ENCODE data around the gene NVL.
"Not testable (repeated sequence)": the region's sequence is repeated elsewhere in the genome, so short reads cannot be mapped to it uniquely, and the experiment has no call there.

Gene NVL

GRCh38 chr1:224212618-224213061, 117.3 kb downstream of the NVL start:
- 87 to 94% methylated on average over 12 to 13 of the region's 13 CpGs for WGBS, 2 experiments (ENCODE audit: insufficient coverage in 2 of 2)
- no peak overlapping the region for H3K27ac ChIP-seq (ENCODE audit: low read depth, low read length, severe bottlenecking)

GRCh38 chr1:224211206-224211962, 118.6 kb downstream of the NVL start:
- 100% methylated on average over 1 of the region's 4 CpGs for WGBS, 2 experiments (ENCODE audit: insufficient coverage in 2 of 2)
- H3K36me3 ChIP-seq (ENCODE audit: control insufficient read depth, insufficient read depth, low read length): no peaks in the 10 kb centered on the region
- no peak overlapping the region for H3K27ac ChIP-seq (ENCODE audit: low read depth, low read length, severe bottlenecking)
- no peaks in the 10 kb centered on the region for H3K4me1 ChIP-seq (ENCODE audit: control insufficient read depth, insufficient read depth, low read length, poor library complexity, severe bottlenecking)
- H3K4me3 ChIP-seq (ENCODE audit: extremely low read depth, insufficient read depth, low read length, poor library complexity, severe bottlenecking): no peak overlapping the region
- H3K9me3 ChIP-seq (ENCODE audit: control insufficient read depth, low read length): no peaks in the 10 kb centered on the region

More at GRCh38 chr1:224212618-224213061, 117.3 kb downstream of the NVL start:
- Histone ChIP-seq H3K4me3 (ENCODE audit: extremely low read depth, insufficient read depth, low read length, poor library complexity, severe bottlenecking) (no peak overlapping the region), H3K36me3 (ENCODE audit: control insufficient read depth, insufficient read depth, low read length) (no peaks in the 10 kb centered on the region), H3K9me3 (ENCODE audit: control insufficient read depth, low read length) (no peaks in the 10 kb centered on the region), H3K4me1 (ENCODE audit: control insufficient read depth, insufficient read depth, low read length, poor library complexity, severe bottlenecking) (no peaks in the 10 kb centered on the region)

GRCh38 chr1:224205931-224206538, 123.9 kb downstream of the NVL start:
- not testable (repeated sequence) for H3K27ac ChIP-seq (ENCODE audit: low read depth, low read length, severe bottlenecking); H3K36me3 ChIP-seq (ENCODE audit: control insufficient read depth, insufficient read depth, low read length); H3K9me3 ChIP-seq (ENCODE audit: control insufficient read depth, low read length); H3K4me3 ChIP-seq (ENCODE audit: extremely low read depth, insufficient read depth, low read length, poor library complexity, severe bottlenecking)
- 92 to 98% methylated on average over 3 of the region's 10 CpGs for WGBS, 2 experiments (ENCODE audit: insufficient coverage in 2 of 2)
- peaks cover 24% of the 10 kb centered on the region for H3K4me1 ChIP-seq (ENCODE audit: control insufficient read depth, insufficient read depth, low read length, poor library complexity, severe bottlenecking)

- Histone ChIP-seq H3K27ac (ENCODE audit: low read depth, low read length, severe bottlenecking) (peak overlapping the region; percentile 41), H3K9me3 (ENCODE audit: control insufficient read depth, low read length) (no peaks in the 10 kb centered on the region), H3K4me3 (ENCODE audit: extremely low read depth, insufficient read depth, low read length, poor library complexity, severe bottlenecking) (no peak overlapping the region), H3K4me1 (ENCODE audit: control insufficient read depth, insufficient read depth, low read length, poor library complexity, severe bottlenecking) (peaks cover 24% of the 10 kb centered on the region), H3K36me3 (ENCODE audit: control insufficient read depth, insufficient read depth, low read length) (no peaks in the 10 kb centered on the region)
- 31% methylated on average over 2 of the region's 4 CpGs; no CpG with 5 or more reads in 1 of the 2 experiments for WGBS, 2 experiments (ENCODE audit: insufficient coverage in 2 of 2)
Observed at GRCh38 chr1:224205438-224205840, 124.5 kb downstream of the NVL start.

GRCh38 chr1:224203243-224204016, 126.5 kb downstream of the NVL start:
- no peaks in the 10 kb centered on the region for H3K9me3 ChIP-seq (ENCODE audit: control insufficient read depth, low read length)
- 44 to 55% methylated on average over 5 to 6 of the region's 8 CpGs for WGBS, 2 experiments (ENCODE audit: insufficient coverage in 2 of 2)
- H3K4me3 ChIP-seq (ENCODE audit: extremely low read depth, insufficient read depth, low read length, poor library complexity, severe bottlenecking): no peak overlapping the region
- peak overlapping the region; percentile 33 for H3K27ac ChIP-seq (ENCODE audit: low read depth, low read length, severe bottlenecking)
- no peaks in the 10 kb centered on the region for H3K36me3 ChIP-seq (ENCODE audit: control insufficient read depth, insufficient read depth, low read length)
- peaks cover 24% of the 10 kb centered on the region for H3K4me1 ChIP-seq (ENCODE audit: control insufficient read depth, insufficient read depth, low read length, poor library complexity, severe bottlenecking)

- Histone ChIP-seq H3K4me1 (ENCODE audit: control insufficient read depth, insufficient read depth, low read length, poor library complexity, severe bottlenecking) (peaks cover 24% of the 10 kb centered on the region), H3K36me3 (ENCODE audit: control insufficient read depth, insufficient read depth, low read length) (no peaks in the 10 kb centered on the region), H3K9me3 (ENCODE audit: control insufficient read depth, low read length) (no peaks in the 10 kb centered on the region), H3K27ac (ENCODE audit: low read depth, low read length, severe bottlenecking) (no peak overlapping the region), H3K4me3 (ENCODE audit: extremely low read depth, insufficient read depth, low read length, poor library complexity, severe bottlenecking) (no peak overlapping the region)
- 83% methylated on average over 4 of the region's 4 CpGs; no CpG with 5 or more reads in 1 of the 2 experiments for WGBS, 2 experiments (ENCODE audit: insufficient coverage in 2 of 2)
Observed at GRCh38 chr1:224201853-224202252, 128.1 kb downstream of the NVL start.

GRCh38 chr1:224201383-224201782, 128.6 kb downstream of the NVL start:
- H3K4me3 ChIP-seq (ENCODE audit: extremely low read depth, insufficient read depth, low read length, poor library complexity, severe bottlenecking): no peak overlapping the region
- WGBS, 2 experiments (ENCODE audit: insufficient coverage in 2 of 2): 78 to 80% methylated on average over 1 to 2 of the region's 5 CpGs
- no peak overlapping the region for H3K27ac ChIP-seq (ENCODE audit: low read depth, low read length, severe bottlenecking)
- H3K4me1 ChIP-seq (ENCODE audit: control insufficient read depth, insufficient read depth, low read length, poor library complexity, severe bottlenecking): peaks cover 24% of the 10 kb centered on the region
- H3K36me3 ChIP-seq (ENCODE audit: control insufficient read depth, insufficient read depth, low read length): no peaks in the 10 kb centered on the region
- no peaks in the 10 kb centered on the region for H3K9me3 ChIP-seq (ENCODE audit: control insufficient read depth, low read length)

GRCh38 chr1:224199679-224200078, 130.3 kb downstream of the NVL start:
- Histone ChIP-seq H3K4me3 (ENCODE audit: extremely low read depth, insufficient read depth, low read length, poor library complexity, severe bottlenecking) (no peak overlapping the region), H3K9me3 (ENCODE audit: control insufficient read depth, low read length) (no peaks in the 10 kb centered on the region), H3K36me3 (ENCODE audit: control insufficient read depth, insufficient read depth, low read length) (peaks cover 4% of the 10 kb centered on the region), H3K4me1 (ENCODE audit: control insufficient read depth, insufficient read depth, low read length, poor library complexity, severe bottlenecking) (peaks cover 14% of the 10 kb centered on the region), H3K27ac (ENCODE audit: low read depth, low read length, severe bottlenecking) (no peak overlapping the region)
- 85 to 86% methylated on average over 1 to 2 of the region's 2 CpGs for WGBS, 2 experiments (ENCODE audit: insufficient coverage in 2 of 2)

GRCh38 chr1:224198572-224198971, 131.4 kb downstream of the NVL start:
- H3K9me3 ChIP-seq (ENCODE audit: control insufficient read depth, low read length): no peaks in the 10 kb centered on the region

GRCh38 chr1:224196813-224197600, 133.0 kb downstream of the NVL start:
- Histone ChIP-seq H3K4me3 (ENCODE audit: extremely low read depth, insufficient read depth, low read length, poor library complexity, severe bottlenecking) (no peak overlapping the region), H3K27ac (ENCODE audit: low read depth, low read length, severe bottlenecking) (no peak overlapping the region), H3K4me1 (ENCODE audit: control insufficient read depth, insufficient read depth, low read length, poor library complexity, severe bottlenecking) (no peaks in the 10 kb centered on the region), H3K9me3 (ENCODE audit: control insufficient read depth, low read length) (no peaks in the 10 kb centered on the region), H3K36me3 (ENCODE audit: control insufficient read depth, insufficient read depth, low read length) (peaks cover 29% of the 10 kb centered on the region)
- WGBS, 2 experiments (ENCODE audit: insufficient coverage in 2 of 2): 90 to 97% methylated on average over 5 of the region's 5 CpGs

More at GRCh38 chr1:224198572-224198971, 131.4 kb downstream of the NVL start:
- H3K36me3 ChIP-seq (ENCODE audit: control insufficient read depth, insufficient read depth, low read length): peaks cover 15% of the 10 kb centered on the region
- 96 to 100% methylated on average over 2 to 3 of the region's 4 CpGs for WGBS, 2 experiments (ENCODE audit: insufficient coverage in 2 of 2)
- H3K27ac ChIP-seq (ENCODE audit: low read depth, low read length, severe bottlenecking): no peak overlapping the region
- H3K4me1 ChIP-seq (ENCODE audit: control insufficient read depth, insufficient read depth, low read length, poor library complexity, severe bottlenecking): peaks cover 9% of the 10 kb centered on the region
- H3K4me3 ChIP-seq (ENCODE audit: extremely low read depth, insufficient read depth, low read length, poor library complexity, severe bottlenecking): no peak overlapping the region
